K562 (cell line): Measurements from ENCODE around the gene LZTS2. TPM values are rescaled to one million over a fixed set of nuclear protein-coding genes. Genes with fewer than 3 reads are reported as not detected.
A peak's percentile ranks its signal among the peaks of the same experiment; 100 is the strongest.

Experiments used
- ATAC-seq: fragments of 200-7000 bp; cut with Tn5 transposase; 3 replicates; pipeline ENCODE4 v1.9.1; 2020; ENCODE audit warnings: moderate library complexity
- BruUV-seq: library from RNA; stranded (reverse); fragments of 400-500 nt; replicated peaks from 2 replicates; lab custom pipeline; 2021; lab: Mats Ljungman, UMichigan
- CTCF ChIA-PET: fragments of 300-600 bp; formaldehyde crosslinking; extraction: SDS; loops from one replicate; lab custom pipeline; 2021; ENCODE audit warnings: low intra/inter-chr PET ratio; lab: Yijun Ruan, JAX
- POLR2A ChIA-PET: fragments of 300-600, 350-650 bp; sonication (Branson Sonifier 250); formaldehyde crosslinking; extraction: SDS; loops from one replicate; lab custom pipeline; 2021; ENCODE audit warnings: antibody characterized with exemption, inconsistent platforms; lab: Yijun Ruan, JAX
- DNase-seq, 4 experiments: peaks; one replicate each; pipeline versions ENCODE4 v3.0.0 to v3.0.0-alpha.2; 2011 to 2018; ENCODE audit warnings: low spot score in 3 of 4, mixed read lengths in 3 of 4; ENCODE audit errors: extremely low read depth in 1 of 4
- FAIRE-seq: peaks from 2 replicates; lab custom pipeline; 2011; peaks lifted over from hg19 to GRCh38; lab: Jason Lieb, UNC
- H2AFZ ChIP-seq: 2 replicates; pipeline ENCODE4 v1.6.0; 2011; ENCODE audit warnings: low read depth, low read length, control low read depth, inconsistent platforms
- H3K27ac ChIP-seq: fragments of 200-600 bp; 3 replicates; pipeline ENCODE4 v1.8.0; 2011; ENCODE audit warnings: low read depth, mild to moderate bottlenecking, control low read depth, inconsistent platforms, low read length, moderate library complexity, mixed read lengths; ENCODE audit errors: extremely low read depth
- H3K27me3 ChIP-seq, 2 experiments: fragments of 300-600 bp in 1 of 2; 2 replicates in 1 of 2; 3 replicates in 1 of 2; pipeline versions ENCODE4 v1.6.0 to v1.8.0; 2011; ENCODE audit warnings: inconsistent platforms in 2 of 2, low read length in 2 of 2, mild to moderate bottlenecking in 1 of 2, mixed read lengths in 1 of 2, moderate library complexity in 1 of 2; ENCODE audit not compliant: control insufficient read depth in 2 of 2, insufficient read depth in 2 of 2
- H3K36me3 ChIP-seq: fragments of 300-600 bp; 3 replicates; pipeline ENCODE4 v1.8.0; 2011; ENCODE audit warnings: mild to moderate bottlenecking, low read length, inconsistent platforms; ENCODE audit not compliant: control insufficient read depth, insufficient read depth
- H3K4me1 ChIP-seq, 2 experiments: fragments of 200-600 bp in 1 of 2; replicated peaks in 1 of 2; 2 replicates in 1 of 2; 3 replicates in 1 of 2; pipeline versions ENCODE4 v1.5.1 to v1.8.0; 2011; ENCODE audit warnings: inconsistent platforms in 2 of 2, low read length in 2 of 2, mild to moderate bottlenecking in 1 of 2, mixed read lengths in 1 of 2, moderate library complexity in 1 of 2; ENCODE audit not compliant: control insufficient read depth in 2 of 2, insufficient read depth in 2 of 2
- H3K4me2 ChIP-seq: 2 replicates; pipeline ENCODE4 v1.6.1; 2011; ENCODE audit warnings: low read length, control low read depth, inconsistent platforms, mixed read lengths; ENCODE audit not compliant: insufficient read depth
- H3K4me3 ChIP-seq: fragments of 200-600 bp; sonication (generic), shearing (Covaris generic); 2 replicates; pipeline ENCODE4 v1.5.1; 2016; ENCODE audit warnings: control low read depth, inconsistent platforms
- H3K79me2 ChIP-seq: fragments of 200-600 bp; 3 replicates; pipeline ENCODE4 v1.8.0; 2011; ENCODE audit warnings: low read length, inconsistent platforms; ENCODE audit not compliant: control insufficient read depth, insufficient read depth
- H3K9ac ChIP-seq, 2 experiments: 2 replicates each; pipeline versions ENCODE4 v1.6.0 to v1.6.1; 2011; ENCODE audit warnings: low read depth in 2 of 2, low read length in 2 of 2, control low read depth in 1 of 2, inconsistent platforms in 1 of 2, mild to moderate bottlenecking in 1 of 2, mixed read lengths in 1 of 2; ENCODE audit not compliant: insufficient read depth in 1 of 2
- H3K9me1 ChIP-seq: one replicate; pipeline ENCODE4 v1.6.0; 2011; ENCODE audit warnings: inconsistent platforms, mild to moderate bottlenecking, low read length, moderate library complexity; ENCODE audit not compliant: control insufficient read depth, insufficient read depth
- H3K9me3 ChIP-seq: replicated peaks from 2 replicates; pipeline ENCODE4 v1.5.1; 2011; ENCODE audit warnings: low read depth, low read length, inconsistent platforms; ENCODE audit not compliant: control insufficient read depth, insufficient read depth
- H4K20me1 ChIP-seq: replicated peaks from 2 replicates; pipeline ENCODE4 v1.6.1; 2011; ENCODE audit warnings: low read length, inconsistent platforms, mixed read lengths; ENCODE audit not compliant: control insufficient read depth, insufficient read depth
- ARID1B ChIP-seq: fragments of 450-650 bp; IDR thresholded peaks from 2 replicates; pipeline ENCODE4 v1.6.1; 2016; ENCODE audit warnings: antibody characterized with exemption, mild to moderate bottlenecking, inconsistent platforms
- ASH1L ChIP-seq: fragments of 450-650 bp; IDR thresholded peaks from 2 replicates; pipeline ENCODE4 v1.6.1; 2018; ENCODE audit warnings: borderline replicate concordance, mild to moderate bottlenecking, low read depth; ENCODE audit not compliant: partially characterized antibody
- BHLHE40 ChIP-seq: IDR thresholded peaks from 2 replicates; pipeline ENCODE4 v1.6.1; 2011; ENCODE audit warnings: low read length, improper control_type of control experiment
- CBFA2T2 ChIP-seq: fragments of 450-650 bp; conservative IDR thresholded peaks from 2 replicates; pipeline ENCODE4 v1.6.1; 2017; ENCODE audit warnings: mild to moderate bottlenecking
- HDAC6 ChIP-seq: IDR thresholded peaks from 2 replicates; pipeline ENCODE4 v1.6.1; 2012; ENCODE audit warnings: low read depth, mild to moderate bottlenecking, control low read depth, inconsistent platforms, low read length, moderate library complexity
- MCM3 ChIP-seq: fragments of 450-650 bp; IDR thresholded peaks from 2 replicates; pipeline ENCODE4 v1.6.1; 2016
- NFRKB ChIP-seq: fragments of 450-650 bp; IDR thresholded peaks from 2 replicates; pipeline ENCODE4 v1.6.1; 2016; ENCODE audit warnings: low read depth
- SMARCE1 ChIP-seq: fragments of 450-650 bp; IDR thresholded peaks from 2 replicates; pipeline ENCODE4 v1.7.1; 2016; ENCODE audit warnings: mild to moderate bottlenecking
- TAF15 ChIP-seq: fragments of 200-400 bp; formaldehyde crosslinking; IDR thresholded peaks from 2 replicates; pipeline ENCODE4 v1.6.1; 2017; ENCODE audit warnings: mild to moderate bottlenecking, low read depth, low read length, moderate library complexity
- ZNF174 ChIP-seq: fragments of 250-450 bp; sonication (Bioruptor Pico); IDR thresholded peaks from 2 replicates; pipeline ENCODE4 v1.4.0; 2020; ENCODE audit warnings: mild to moderate bottlenecking
- WGBS: fragments of 100-300 bp; shearing (Covaris generic); methylation state at CpG from one replicate; pipeline ENCODE4 v1.1.6; 2016; ENCODE audit warnings: low coverage, mixed read lengths; ENCODE audit not compliant: insufficient coverage; ENCODE audit errors: missing lambda C conversion rate; 5-methylcytosine and 5-hydroxymethylcytosine counted together
- in situ Hi-C: fragments of 300-500 bp; cut with MboI; formaldehyde crosslinking; loops from 4 replicates; pipeline ENCODE4 v1.15.0; 2018; ENCODE audit warnings: inconsistent platforms, mixed read lengths
- intact Hi-C: fragments of 100-400 bp; cut with micrococcal nuclease; formaldehyde crosslinking; loops from 2 replicates; pipeline ENCODE4 v1.14.2; 2022
- polyA plus RNA-seq, 8 experiments: library from polyadenylated mRNA; depleted of rRNA in 4 of 8; stranded (reverse) in 5 of 8; unstranded in 3 of 8; fragments of >200 nt; fragmentation: Nextera tagmentation in 2 of 8; fragmentation: Illumina TruSeq in 1 of 8; extraction: Ambion mirVana in 2 of 8; extraction: Trizol in 1 of 8; gene quantifications; 2 replicates each; pipeline versions ENCODE4 v1.2.1 to v1.2.3, GENCODE V29; 2011 to 2014; ENCODE audit warnings: inconsistent platforms in 1 of 8, missing spikeins in 1 of 8
- total RNA-seq, 7 experiments: library from RNA; depleted of rRNA in 6 of 7; stranded (reverse); fragments of >200 nt in 6 of 7; fragmentation: Illumina TruSeq in 2 of 7; extraction: Trizol in 2 of 7; gene quantifications; 2 replicates each; pipeline versions ENCODE4 v1.2.1 to v1.2.3, GENCODE V29; 2011 to 2021; ENCODE audit warnings: low replicate concordance in 1 of 7
- TF ChIP-seq, protein P1 (sequence below), 2 experiments: fragments of 450-650 bp in 1 of 2; IDR thresholded peaks; 2 replicates each; pipeline ENCODE4 v1.6.1; 2011 to 2017; ENCODE audit warnings: low read depth in 2 of 2, antibody characterized with exemption in 1 of 2, borderline replicate concordance in 1 of 2, low read length in 1 of 2, mild to moderate bottlenecking in 1 of 2, mixed read lengths in 1 of 2; ENCODE audit not compliant: control insufficient read depth in 1 of 2
- TF ChIP-seq, protein P2 (sequence below): fragments of 250-450 bp; sonication (Bioruptor Pico); IDR thresholded peaks from 2 replicates; pipeline ENCODE4 v1.4.0; 2020; ENCODE audit warnings: borderline replicate concordance
- TF ChIP-seq, protein P3 (sequence below): fragments of 450-650 bp; IDR thresholded peaks from 2 replicates; pipeline ENCODE4 v1.6.1; 2014; ENCODE audit warnings: low read depth, mild to moderate bottlenecking, moderate library complexity, borderline replicate concordance
- TF ChIP-seq, protein P4 (sequence below): sonication (generic); formaldehyde crosslinking; IDR thresholded peaks from 2 replicates; pipeline ENCODE4 v1.4.0; 2020; ENCODE audit warnings: mild to moderate bottlenecking, missing genetic modification reagents

Gene LZTS2
- total and polyA plus RNA-seq, 9 of the 15 experiments (the other 6 are each of a cell fraction or from before 2014, with no cell fraction given), result 0.23 to 42.5 (median 14.7) TPM

DNA sequence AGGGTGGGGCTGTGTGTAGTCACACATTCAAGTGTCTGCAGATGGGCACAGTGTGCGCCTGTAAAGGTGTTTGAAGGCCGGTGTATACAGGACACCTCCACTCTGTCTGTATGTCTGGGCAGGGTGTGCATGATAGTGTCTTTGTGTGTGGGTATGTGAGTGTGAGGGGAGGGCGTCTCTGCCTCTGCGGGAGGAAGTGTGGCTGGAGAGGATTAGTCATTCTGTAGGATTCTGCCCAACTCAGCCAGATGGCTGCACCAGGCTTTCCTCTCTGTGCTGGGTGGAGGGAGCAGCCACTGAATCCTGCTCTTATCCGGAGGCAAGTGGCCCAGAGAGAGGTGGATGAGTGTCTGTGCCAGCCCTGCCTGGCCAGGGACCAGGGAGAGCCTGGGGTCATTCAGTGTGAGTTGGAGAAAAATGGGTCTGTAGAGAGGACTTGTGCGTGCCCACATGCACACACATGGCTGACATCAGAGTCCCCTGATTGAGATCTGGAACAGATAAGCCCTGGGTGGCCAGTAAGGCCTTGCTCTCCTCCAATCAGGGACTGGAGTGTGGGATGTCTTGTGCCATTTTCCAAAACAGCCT is 33.1 kb downstream of the LZTS2 start:
- Histone ChIP-seq H4K20me1 (no peaks in the 10 kb centered on the region), H3K9me1 (no peaks in the 10 kb centered on the region), H3K4me2 (peak overlapping the region; percentile 57), H3K4me1 (peaks cover 12 to 45% of the 10 kb centered on the region in 2 experiments), H3K9ac (peak overlapping the region in 1 of 2 experiments; percentile 32; a peak in 1 of 4 replicates), H3K4me3 (no peak overlapping the region), H2AFZ (peak overlapping the region; percentile 34; the same call in 1 of the 2 replicates), H3K36me3 (no peaks in the 10 kb centered on the region), H3K9me3 (no peaks in the 10 kb centered on the region), H3K27me3 (peaks cover under 1 to 4% of the 10 kb centered on the region in 2 experiments; a peak in 4 of 5 replicates), H3K79me2 (no peaks in the 10 kb centered on the region), H3K27ac (no peak overlapping the region)
- FAIRE-seq (peak; percentile 6), ATAC-seq (no peak), DNase-seq (peak in 1 of 4 experiments; percentile 42)
- in situ Hi-C loops (no loop called here), intact Hi-C loops (loop anchor here (5.0 to 10.0 kb wide), 2 partner anchors 35 to 412 kb away; no protein-coding TSS in a partner anchor)
- WGBS, result 7% methylated on average over 5 of the region's 6 CpGs
- CTCF ChIA-PET, result no interaction called here
- POLR2A ChIA-PET, result interaction anchor here (1.0 kb wide), 1 partner anchor 10 kb away, joined by 4 read pairs; no protein-coding TSS in a partner anchor
- BruUV-seq, result no TSS peak
- TF ChIP-seq HDAC6 (no peak), ARID1B (peak; percentile 47; the same call in 1 of the 2 replicates), ZNF174 (CRISPR knock-in tag) (no peak), ASH1L (no peak), TAF15 (no peak), SMARCE1 (peak; percentile 28; the same call in 1 of the 2 replicates), MCM3 (no peak), CBFA2T2 (no peak), BHLHE40 (no peak), NFRKB (no peak)
- TF ChIP-seq, protein P1, sequence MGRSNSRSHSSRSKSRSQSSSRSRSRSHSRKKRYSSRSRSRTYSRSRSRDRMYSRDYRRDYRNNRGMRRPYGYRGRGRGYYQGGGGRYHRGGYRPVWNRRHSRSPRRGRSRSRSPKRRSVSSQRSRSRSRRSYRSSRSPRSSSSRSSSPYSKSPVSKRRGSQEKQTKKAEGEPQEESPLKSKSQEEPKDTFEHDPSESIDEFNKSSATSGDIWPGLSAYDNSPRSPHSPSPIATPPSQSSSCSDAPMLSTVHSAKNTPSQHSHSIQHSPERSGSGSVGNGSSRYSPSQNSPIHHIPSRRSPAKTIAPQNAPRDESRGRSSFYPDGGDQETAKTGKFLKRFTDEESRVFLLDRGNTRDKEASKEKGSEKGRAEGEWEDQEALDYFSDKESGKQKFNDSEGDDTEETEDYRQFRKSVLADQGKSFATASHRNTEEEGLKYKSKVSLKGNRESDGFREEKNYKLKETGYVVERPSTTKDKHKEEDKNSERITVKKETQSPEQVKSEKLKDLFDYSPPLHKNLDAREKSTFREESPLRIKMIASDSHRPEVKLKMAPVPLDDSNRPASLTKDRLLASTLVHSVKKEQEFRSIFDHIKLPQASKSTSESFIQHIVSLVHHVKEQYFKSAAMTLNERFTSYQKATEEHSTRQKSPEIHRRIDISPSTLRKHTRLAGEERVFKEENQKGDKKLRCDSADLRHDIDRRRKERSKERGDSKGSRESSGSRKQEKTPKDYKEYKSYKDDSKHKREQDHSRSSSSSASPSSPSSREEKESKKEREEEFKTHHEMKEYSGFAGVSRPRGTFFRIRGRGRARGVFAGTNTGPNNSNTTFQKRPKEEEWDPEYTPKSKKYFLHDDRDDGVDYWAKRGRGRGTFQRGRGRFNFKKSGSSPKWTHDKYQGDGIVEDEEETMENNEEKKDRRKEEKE (IDR thresholded peaks at IDR 0.05; ENCODE audit: borderline replicate concordance in 1 of 2, control insufficient read depth in 1 of 2, low read depth in 2 of 2, low read length in 1 of 2), result no peak
- TF ChIP-seq, protein P2, sequence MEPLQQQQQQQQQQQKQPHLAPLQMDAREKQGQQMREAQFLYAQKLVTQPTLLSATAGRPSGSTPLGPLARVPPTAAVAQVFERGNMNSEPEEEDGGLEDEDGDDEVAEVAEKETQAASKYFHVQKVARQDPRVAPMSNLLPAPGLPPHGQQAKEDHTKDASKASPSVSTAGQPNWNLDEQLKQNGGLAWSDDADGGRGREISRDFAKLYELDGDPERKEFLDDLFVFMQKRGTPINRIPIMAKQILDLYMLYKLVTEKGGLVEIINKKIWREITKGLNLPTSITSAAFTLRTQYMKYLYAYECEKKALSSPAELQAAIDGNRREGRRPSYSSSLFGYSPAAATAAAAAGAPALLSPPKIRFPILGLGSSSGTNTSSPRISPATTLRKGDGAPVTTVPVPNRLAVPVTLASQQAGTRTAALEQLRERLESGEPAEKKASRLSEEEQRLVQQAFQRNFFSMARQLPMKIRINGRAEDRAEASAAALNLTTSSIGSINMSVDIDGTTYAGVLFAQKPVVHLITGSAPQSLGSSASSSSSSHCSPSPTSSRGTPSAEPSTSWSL (CRISPR knock-in tag), result no peak
- TF ChIP-seq, protein P3, sequence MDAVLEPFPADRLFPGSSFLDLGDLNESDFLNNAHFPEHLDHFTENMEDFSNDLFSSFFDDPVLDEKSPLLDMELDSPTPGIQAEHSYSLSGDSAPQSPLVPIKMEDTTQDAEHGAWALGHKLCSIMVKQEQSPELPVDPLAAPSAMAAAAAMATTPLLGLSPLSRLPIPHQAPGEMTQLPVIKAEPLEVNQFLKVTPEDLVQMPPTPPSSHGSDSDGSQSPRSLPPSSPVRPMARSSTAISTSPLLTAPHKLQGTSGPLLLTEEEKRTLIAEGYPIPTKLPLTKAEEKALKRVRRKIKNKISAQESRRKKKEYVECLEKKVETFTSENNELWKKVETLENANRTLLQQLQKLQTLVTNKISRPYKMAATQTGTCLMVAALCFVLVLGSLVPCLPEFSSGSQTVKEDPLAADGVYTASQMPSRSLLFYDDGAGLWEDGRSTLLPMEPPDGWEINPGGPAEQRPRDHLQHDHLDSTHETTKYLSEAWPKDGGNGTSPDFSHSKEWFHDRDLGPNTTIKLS, result no peak
- TF ChIP-seq, protein P4, sequence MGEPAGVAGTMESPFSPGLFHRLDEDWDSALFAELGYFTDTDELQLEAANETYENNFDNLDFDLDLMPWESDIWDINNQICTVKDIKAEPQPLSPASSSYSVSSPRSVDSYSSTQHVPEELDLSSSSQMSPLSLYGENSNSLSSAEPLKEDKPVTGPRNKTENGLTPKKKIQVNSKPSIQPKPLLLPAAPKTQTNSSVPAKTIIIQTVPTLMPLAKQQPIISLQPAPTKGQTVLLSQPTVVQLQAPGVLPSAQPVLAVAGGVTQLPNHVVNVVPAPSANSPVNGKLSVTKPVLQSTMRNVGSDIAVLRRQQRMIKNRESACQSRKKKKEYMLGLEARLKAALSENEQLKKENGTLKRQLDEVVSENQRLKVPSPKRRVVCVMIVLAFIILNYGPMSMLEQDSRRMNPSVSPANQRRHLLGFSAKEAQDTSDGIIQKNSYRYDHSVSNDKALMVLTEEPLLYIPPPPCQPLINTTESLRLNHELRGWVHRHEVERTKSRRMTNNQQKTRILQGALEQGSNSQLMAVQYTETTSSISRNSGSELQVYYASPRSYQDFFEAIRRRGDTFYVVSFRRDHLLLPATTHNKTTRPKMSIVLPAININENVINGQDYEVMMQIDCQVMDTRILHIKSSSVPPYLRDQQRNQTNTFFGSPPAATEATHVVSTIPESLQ (CRISPR knock-in tag), result no peak
